Measurements from ENCODE around the gene XDH.

Gene XDH

DNA sequence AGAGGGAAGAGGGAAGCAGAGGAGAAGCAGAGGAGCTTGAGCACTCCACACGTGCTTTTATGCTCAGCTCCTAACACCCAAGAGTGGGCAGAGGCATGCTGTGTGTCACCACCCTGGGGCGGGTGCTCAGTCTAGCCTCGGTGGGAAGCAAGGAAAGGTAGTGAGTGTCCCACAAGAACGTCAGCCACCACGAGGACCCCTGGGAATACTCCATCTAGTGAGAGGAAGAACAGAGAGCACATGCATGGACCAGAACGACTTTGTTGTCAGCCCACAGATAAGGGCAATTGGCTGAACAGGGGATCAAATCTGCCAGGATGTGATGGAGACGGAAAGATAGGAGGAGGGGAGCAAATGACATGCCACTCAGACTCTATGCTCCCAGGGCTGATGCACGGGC lies 83.4 kb downstream of the XDH start:
- Histone ChIP-seq H3K4me3 (ENCODE audit: low read length) (no peak overlapping the region), H3K9me3 (ENCODE audit: low read length) (no peaks in the 10 kb centered on the region), H3K27me3 (ENCODE audit: insufficient read depth, low read length) (no peaks in the 10 kb centered on the region), H3K4me1 (ENCODE audit: insufficient read depth, low read length) (no peaks in the 10 kb centered on the region), H2AFZ (ENCODE audit: low read depth, low read length) (no peak overlapping the region), H3K36me3 (ENCODE audit: insufficient read depth, low read length) (no peaks in the 10 kb centered on the region)

DNA sequence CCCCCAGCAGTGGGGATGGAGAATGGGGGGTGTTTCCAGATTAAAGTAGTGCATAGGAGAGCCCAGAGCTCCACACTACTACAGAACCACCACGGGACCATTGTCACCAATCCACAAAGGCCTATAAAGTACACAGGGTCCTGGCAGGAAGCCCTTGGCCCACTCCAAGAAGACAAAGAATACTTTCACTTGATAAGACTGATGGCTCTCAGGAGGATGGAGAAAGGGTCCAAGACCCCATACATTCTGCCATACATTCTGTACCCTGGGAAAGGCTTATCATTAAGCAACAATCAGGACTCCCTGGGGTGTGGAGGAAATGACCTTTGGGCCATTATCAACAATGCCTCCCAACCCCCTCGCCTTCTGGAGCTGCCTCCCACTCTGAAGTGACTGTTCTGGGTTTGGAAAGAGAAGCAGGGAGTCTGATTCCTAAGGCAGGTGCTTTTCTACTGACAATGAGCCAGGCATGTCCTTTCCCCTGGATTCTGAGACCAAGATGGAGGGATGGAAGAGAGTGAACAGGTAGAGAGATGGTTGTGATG lies 85.4 kb downstream of the XDH start:
- H3K4me1 ChIP-seq (ENCODE audit: insufficient read depth, low read length): no peaks in the 10 kb centered on the region
- no peaks in the 10 kb centered on the region for H3K36me3 ChIP-seq (ENCODE audit: insufficient read depth, low read length)
- H3K4me3 ChIP-seq (ENCODE audit: low read length): no peak overlapping the region
- no peaks in the 10 kb centered on the region for H3K9me3 ChIP-seq (ENCODE audit: low read length)
- H3K27me3 ChIP-seq (ENCODE audit: insufficient read depth, low read length): no peaks in the 10 kb centered on the region
- no peak overlapping the region for H2AFZ ChIP-seq (ENCODE audit: low read depth, low read length)

- no peak overlapping the region for H2AFZ ChIP-seq (ENCODE audit: low read depth, low read length)
Observed at GRCh38 chr2:31328026-31328425, 86.5 kb downstream of the XDH start.

DNA sequence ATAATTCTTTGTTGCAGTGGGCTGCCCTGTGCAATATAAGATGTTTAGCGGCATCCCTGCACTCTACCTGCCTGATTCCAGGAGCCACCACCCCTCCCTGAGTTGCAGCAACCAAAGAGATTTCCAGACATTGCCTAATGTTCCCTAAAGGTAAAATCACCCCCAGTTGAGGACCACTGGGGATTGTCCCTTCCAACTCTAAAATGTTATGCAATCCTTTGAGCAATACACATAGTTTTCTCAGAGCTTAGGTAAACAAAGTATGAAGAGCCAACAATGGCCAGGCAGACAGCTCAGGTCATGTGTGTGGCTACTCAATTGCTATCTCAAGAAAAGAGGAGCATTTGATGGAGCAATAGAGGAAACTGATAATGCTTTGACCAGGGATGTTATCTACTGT lies 87.0 kb downstream of the XDH start:
- H3K9me3 ChIP-seq (ENCODE audit: low read length): no peaks in the 10 kb centered on the region
- H3K36me3 ChIP-seq (ENCODE audit: insufficient read depth, low read length): no peaks in the 10 kb centered on the region
- H2AFZ ChIP-seq (ENCODE audit: low read depth, low read length): no peak overlapping the region
- no peaks in the 10 kb centered on the region for H3K27me3 ChIP-seq (ENCODE audit: insufficient read depth, low read length)
- no peaks in the 10 kb centered on the region for H3K4me1 ChIP-seq (ENCODE audit: insufficient read depth, low read length)
- no peak overlapping the region for H3K4me3 ChIP-seq (ENCODE audit: low read length)

More at GRCh38 chr2:31328026-31328425, 86.5 kb downstream of the XDH start:
- Histone ChIP-seq H3K27me3 (ENCODE audit: insufficient read depth, low read length) (no peaks in the 10 kb centered on the region), H3K4me1 (ENCODE audit: insufficient read depth, low read length) (no peaks in the 10 kb centered on the region), H3K9me3 (ENCODE audit: low read length) (no peaks in the 10 kb centered on the region), H3K36me3 (ENCODE audit: insufficient read depth, low read length) (no peaks in the 10 kb centered on the region), H3K4me3 (ENCODE audit: low read length) (no peak overlapping the region)

DNA sequence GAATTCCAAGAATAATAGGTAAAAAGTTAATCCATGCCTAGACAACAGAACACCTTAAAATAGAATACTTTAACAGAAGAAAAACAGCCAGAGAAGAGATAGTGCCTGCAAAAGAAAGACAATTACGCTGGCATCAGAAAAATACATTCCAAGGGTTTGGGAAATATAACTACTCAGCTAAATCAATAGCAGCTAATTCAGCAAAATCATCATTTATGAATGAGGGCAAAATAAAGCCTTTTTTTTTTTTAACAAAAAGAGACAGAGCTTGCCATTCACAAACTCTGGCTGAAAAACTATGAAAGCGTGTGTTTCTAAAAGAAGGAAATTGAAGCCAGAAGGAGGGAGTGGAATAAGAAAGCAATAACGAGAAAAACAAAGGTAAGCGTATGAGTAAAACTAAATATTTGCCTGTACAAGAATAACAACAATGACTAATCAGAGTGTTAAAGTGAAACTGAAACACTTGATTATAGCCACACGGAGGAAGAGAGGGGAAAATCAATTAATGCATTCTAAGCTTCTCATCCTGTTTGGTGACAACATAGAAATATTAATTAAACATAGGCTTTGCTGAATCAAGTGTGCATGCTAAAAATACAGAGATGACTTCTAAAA lies 90.4 kb downstream of the XDH start:
- no peak overlapping the region for H2AFZ ChIP-seq (ENCODE audit: low read depth, low read length)
- no peak overlapping the region for H3K4me3 ChIP-seq (ENCODE audit: low read length)

DNA sequence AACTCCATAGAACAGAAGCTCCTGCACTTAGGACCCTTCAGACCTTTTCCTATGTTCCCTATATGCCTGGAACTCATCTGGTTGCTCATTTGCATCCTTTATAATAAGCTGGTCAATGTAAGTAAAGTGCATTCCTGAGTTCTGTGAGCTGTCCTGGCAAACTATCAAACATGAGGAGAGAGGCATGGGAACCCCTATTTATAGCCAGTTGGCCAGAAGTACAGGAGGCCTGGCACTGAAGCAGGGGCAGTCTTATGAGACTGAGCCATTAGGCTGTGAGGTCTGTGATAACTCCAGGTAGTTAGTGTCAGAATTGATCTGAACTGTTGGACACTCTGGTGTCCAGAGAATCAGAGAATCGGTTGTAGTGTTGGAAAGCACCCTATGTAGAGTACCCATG lies 92.2 kb downstream of the XDH start:
- no peaks in the 10 kb centered on the region for H3K36me3 ChIP-seq (ENCODE audit: insufficient read depth, low read length)

More for the DNA sequence above, 90.4 kb downstream of the XDH start:
- Histone ChIP-seq H3K36me3 (ENCODE audit: insufficient read depth, low read length) (no peaks in the 10 kb centered on the region), H3K9me3 (ENCODE audit: low read length) (no peaks in the 10 kb centered on the region), H3K4me1 (ENCODE audit: insufficient read depth, low read length) (no peaks in the 10 kb centered on the region), H3K27me3 (ENCODE audit: insufficient read depth, low read length) (peaks cover 4% of the 10 kb centered on the region)

DNA sequence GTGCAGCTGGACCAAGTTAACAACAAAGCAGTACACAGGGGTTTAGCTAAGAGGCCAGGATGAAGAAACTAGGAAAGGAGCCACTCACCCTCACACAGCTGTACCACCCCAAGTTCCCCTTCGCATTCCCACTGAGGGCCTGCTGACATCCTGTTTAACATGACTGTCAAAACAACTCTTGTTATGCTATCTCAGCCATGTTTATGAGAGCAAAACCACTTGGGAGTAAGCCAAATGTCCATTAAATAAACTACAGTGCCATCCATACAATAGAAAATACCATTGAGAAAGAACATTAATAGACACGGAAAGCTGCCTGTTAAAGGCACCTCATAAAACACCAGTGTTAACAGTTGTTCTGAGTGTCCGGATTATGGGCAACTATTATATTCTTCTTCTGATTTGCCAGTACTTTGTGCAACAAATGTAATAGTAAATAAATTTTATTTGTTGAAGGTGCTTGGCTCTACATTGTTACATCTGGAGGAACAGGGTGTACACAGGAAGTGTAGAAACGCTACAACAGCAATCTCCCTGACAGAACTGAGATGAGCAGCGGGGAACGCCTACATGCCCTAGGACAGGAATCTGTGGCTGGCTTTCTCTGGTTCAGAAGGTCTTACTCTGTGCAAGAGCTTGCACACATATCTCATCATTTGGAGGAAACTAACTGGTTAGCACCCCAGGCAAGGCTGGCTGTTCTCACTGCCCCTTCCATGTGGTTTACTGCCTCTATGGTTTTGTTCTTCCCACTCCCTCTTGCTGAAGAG lies 95.0 kb downstream of the XDH start:
- H3K4me3 ChIP-seq (ENCODE audit: low read length): no peak overlapping the region
- no peaks in the 10 kb centered on the region for H3K4me1 ChIP-seq (ENCODE audit: insufficient read depth, low read length)
- H3K36me3 ChIP-seq (ENCODE audit: insufficient read depth, low read length): no peaks in the 10 kb centered on the region
- no peak overlapping the region for H2AFZ ChIP-seq (ENCODE audit: low read depth, low read length)
- peaks cover 4% of the 10 kb centered on the region for H3K27me3 ChIP-seq (ENCODE audit: insufficient read depth, low read length)
- no peaks in the 10 kb centered on the region for H3K9me3 ChIP-seq (ENCODE audit: low read length)

More for the DNA sequence above, 92.2 kb downstream of the XDH start:
- Histone ChIP-seq H3K4me3 (ENCODE audit: low read length) (no peak overlapping the region), H3K9me3 (ENCODE audit: low read length) (no peaks in the 10 kb centered on the region), H3K4me1 (ENCODE audit: insufficient read depth, low read length) (no peaks in the 10 kb centered on the region), H2AFZ (ENCODE audit: low read depth, low read length) (no peak overlapping the region), H3K27me3 (ENCODE audit: insufficient read depth, low read length) (peaks cover 4% of the 10 kb centered on the region)

- Histone ChIP-seq H3K36me3 (ENCODE audit: insufficient read depth, low read length) (no peaks in the 10 kb centered on the region), H3K4me3 (ENCODE audit: low read length) (no peak overlapping the region), H3K9me3 (ENCODE audit: low read length) (no peaks in the 10 kb centered on the region), H2AFZ (ENCODE audit: low read depth, low read length) (no peak overlapping the region), H3K27me3 (ENCODE audit: insufficient read depth, low read length) (peaks cover 4% of the 10 kb centered on the region), H3K4me1 (ENCODE audit: insufficient read depth, low read length) (no peaks in the 10 kb centered on the region)
Observed at GRCh38 chr2:31318361-31319336, 95.9 kb downstream of the XDH start.

- Histone ChIP-seq H2AFZ (ENCODE audit: low read depth, low read length) (no peak overlapping the region), H3K4me1 (ENCODE audit: insufficient read depth, low read length) (no peaks in the 10 kb centered on the region), H3K27me3 (ENCODE audit: insufficient read depth, low read length) (peaks cover 3% of the 10 kb centered on the region), H3K9me3 (ENCODE audit: low read length) (no peaks in the 10 kb centered on the region), H3K36me3 (ENCODE audit: insufficient read depth, low read length) (no peaks in the 10 kb centered on the region), H3K4me3 (ENCODE audit: low read length) (no peak overlapping the region)
Observed at GRCh38 chr2:31317396-31317795, 97.1 kb downstream of the XDH start.

DNA sequence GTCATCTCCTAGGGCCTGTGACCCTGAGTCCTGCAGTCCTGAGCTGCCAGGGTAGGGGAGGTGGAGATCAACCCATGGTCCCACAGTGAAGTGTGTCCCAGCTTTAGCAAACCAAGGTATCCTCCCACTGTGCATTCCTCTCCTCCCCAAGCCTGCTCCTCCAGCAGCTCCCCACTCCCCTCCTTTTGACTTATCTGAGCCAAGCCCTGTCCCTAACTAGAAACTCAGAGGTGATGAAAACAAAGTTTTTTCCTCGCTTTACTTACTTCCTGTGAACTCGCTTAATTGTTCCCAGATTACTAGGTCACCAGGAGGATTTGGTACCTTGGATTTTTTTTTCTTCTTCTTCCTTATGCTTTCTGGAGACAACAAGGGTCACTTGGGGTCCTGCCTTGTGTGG lies 99.8 kb downstream of the XDH start:
- H3K9me3 ChIP-seq (ENCODE audit: low read length): no peaks in the 10 kb centered on the region
- H2AFZ ChIP-seq (ENCODE audit: low read depth, low read length): no peak overlapping the region
- H3K36me3 ChIP-seq (ENCODE audit: insufficient read depth, low read length): no peaks in the 10 kb centered on the region
- no peaks in the 10 kb centered on the region for H3K27me3 ChIP-seq (ENCODE audit: insufficient read depth, low read length)
- no peak overlapping the region for H3K4me3 ChIP-seq (ENCODE audit: low read length)
- no peaks in the 10 kb centered on the region for H3K4me1 ChIP-seq (ENCODE audit: insufficient read depth, low read length)

DNA sequence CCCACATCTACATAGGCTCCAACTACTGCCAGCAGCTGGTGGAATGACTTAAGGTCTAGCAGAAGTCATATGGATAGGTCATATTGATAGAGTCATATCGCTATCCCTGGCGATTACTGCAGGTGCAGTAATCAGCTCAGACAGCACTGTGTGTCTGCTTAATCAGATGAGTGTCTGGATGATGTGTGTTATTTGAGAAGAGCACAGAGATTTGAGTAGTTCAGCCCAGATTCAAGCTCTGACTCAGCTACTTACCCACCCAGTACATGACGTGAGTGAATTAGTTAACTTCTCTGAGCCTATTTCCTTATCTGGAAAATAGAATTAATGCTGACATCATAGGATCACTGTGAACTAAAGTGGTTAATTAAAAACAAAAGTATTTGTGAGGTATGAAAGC lies 101.6 kb downstream of the XDH start:
- Histone ChIP-seq H3K4me1 (ENCODE audit: insufficient read depth, low read length) (no peaks in the 10 kb centered on the region), H2AFZ (ENCODE audit: low read depth, low read length) (no peak overlapping the region), H3K4me3 (ENCODE audit: low read length) (no peak overlapping the region), H3K27me3 (ENCODE audit: insufficient read depth, low read length) (no peaks in the 10 kb centered on the region), H3K36me3 (ENCODE audit: insufficient read depth, low read length) (no peaks in the 10 kb centered on the region), H3K9me3 (ENCODE audit: low read length) (no peaks in the 10 kb centered on the region)

GRCh38 chr2:31304816-31305215 lies 109.7 kb downstream of the XDH start:
- H3K4me3 ChIP-seq (ENCODE audit: low read length): no peak overlapping the region
- no peaks in the 10 kb centered on the region for H3K27me3 ChIP-seq (ENCODE audit: insufficient read depth, low read length)
- no peaks in the 10 kb centered on the region for H3K36me3 ChIP-seq (ENCODE audit: insufficient read depth, low read length)
- H2AFZ ChIP-seq (ENCODE audit: low read depth, low read length): no peak overlapping the region
- no peaks in the 10 kb centered on the region for H3K9me3 ChIP-seq (ENCODE audit: low read length)
- H3K4me1 ChIP-seq (ENCODE audit: insufficient read depth, low read length): no peaks in the 10 kb centered on the region
